ENCODE results near the gene C22orf15.

Gene C22orf15

GRCh38 chr22:23750714-23751440 is 11.9 kb upstream of the C22orf15 start, which contains the start of gene ZNF70:
TSS of gene ZNF70 (minus strand) at chr22:23751112. CDS start at chr22:23745140, 5,972 bp downstream.
- DNase-seq (ENCODE audit: low spot score), result peak; percentile 85

- DNase-seq (ENCODE audit: low spot score), result no peak
Measured at GRCh38 chr22:23751441-23751996, 11.3 kb upstream of the C22orf15 start.

- no peak for DNase-seq (ENCODE audit: low spot score)
Measured at GRCh38 chr22:23752090-23752691, 10.6 kb upstream of the C22orf15 start.

- DNase-seq (ENCODE audit: low spot score), result no peak
Measured at GRCh38 chr22:23752750-23753149, 10.0 kb upstream of the C22orf15 start.

- no peak for DNase-seq (ENCODE audit: low spot score)
Measured at GRCh38 chr22:23753385-23753784, 9.4 kb upstream of the C22orf15 start.

GRCh38 chr22:23754220-23754919 is 8.4 kb upstream of the C22orf15 start, which contains the start of gene VPREB3:
TSS of gene VPREB3 (minus strand) at chr22:23754425. CDS start at chr22:23754363, 62 bp downstream.
- DNase-seq (ENCODE audit: low spot score), result no peak

GRCh38 chr22:23754980-23755636 is 7.7 kb upstream of the C22orf15 start:
- no peak for DNase-seq (ENCODE audit: low spot score)

DNA sequence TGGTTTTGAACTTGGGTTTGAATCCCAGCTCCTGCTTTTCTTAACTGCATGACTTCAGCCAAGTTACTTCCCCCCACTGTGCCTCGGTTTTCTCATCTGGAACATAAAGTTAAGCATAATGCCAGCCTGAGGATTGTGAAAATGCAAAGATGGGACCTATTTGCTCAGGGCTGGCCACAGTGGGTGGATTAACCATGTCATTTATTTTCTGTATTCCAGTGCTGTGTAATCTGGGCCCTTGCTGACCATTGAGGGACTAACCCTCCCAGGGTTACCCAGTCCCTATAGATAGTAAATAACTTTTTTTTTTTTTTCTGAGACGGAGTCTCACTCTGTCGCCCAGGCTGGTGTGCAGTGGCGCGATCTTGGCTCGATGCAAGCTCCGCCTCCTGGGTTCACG is 7.1 kb upstream of the C22orf15 start:
- DNase-seq (ENCODE audit: low spot score), result no peak

- DNase-seq (ENCODE audit: low spot score), result no peak
Measured at GRCh38 chr22:23756891-23757290, 5.9 kb upstream of the C22orf15 start.

- DNase-seq (ENCODE audit: low spot score), result no peak
Measured at GRCh38 chr22:23759566-23759965, 3.2 kb upstream of the C22orf15 start.

DNA sequence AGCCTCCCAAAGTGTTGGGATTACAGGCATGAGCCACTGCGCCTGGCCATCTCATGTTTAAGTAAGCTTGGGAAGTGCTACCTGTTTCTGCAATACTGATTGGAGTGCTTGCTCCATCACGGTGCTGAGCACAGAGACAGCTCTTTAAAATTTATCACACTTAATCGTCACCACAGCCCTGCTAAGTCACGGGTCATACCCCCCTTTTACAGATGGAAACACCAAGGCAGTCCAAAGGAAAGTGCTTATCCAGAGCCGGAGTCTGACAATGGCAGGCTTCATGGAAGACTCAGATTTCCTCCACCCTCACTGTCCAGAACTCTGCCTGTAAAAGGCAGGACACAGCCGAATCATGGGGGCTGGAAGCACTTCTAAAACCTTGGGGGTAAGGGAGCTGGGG is 2.7 kb upstream of the C22orf15 start:
- no peak for DNase-seq (ENCODE audit: low spot score)

GRCh38 chr22:23763579-23763945 is 772 bp downstream of the C22orf15 start:
- DNase-seq (ENCODE audit: low spot score), result no peak

GRCh38 chr22:23763954-23764353 is 1.2 kb downstream of the C22orf15 start:
- DNase-seq (ENCODE audit: low spot score), result no peak

DNA sequence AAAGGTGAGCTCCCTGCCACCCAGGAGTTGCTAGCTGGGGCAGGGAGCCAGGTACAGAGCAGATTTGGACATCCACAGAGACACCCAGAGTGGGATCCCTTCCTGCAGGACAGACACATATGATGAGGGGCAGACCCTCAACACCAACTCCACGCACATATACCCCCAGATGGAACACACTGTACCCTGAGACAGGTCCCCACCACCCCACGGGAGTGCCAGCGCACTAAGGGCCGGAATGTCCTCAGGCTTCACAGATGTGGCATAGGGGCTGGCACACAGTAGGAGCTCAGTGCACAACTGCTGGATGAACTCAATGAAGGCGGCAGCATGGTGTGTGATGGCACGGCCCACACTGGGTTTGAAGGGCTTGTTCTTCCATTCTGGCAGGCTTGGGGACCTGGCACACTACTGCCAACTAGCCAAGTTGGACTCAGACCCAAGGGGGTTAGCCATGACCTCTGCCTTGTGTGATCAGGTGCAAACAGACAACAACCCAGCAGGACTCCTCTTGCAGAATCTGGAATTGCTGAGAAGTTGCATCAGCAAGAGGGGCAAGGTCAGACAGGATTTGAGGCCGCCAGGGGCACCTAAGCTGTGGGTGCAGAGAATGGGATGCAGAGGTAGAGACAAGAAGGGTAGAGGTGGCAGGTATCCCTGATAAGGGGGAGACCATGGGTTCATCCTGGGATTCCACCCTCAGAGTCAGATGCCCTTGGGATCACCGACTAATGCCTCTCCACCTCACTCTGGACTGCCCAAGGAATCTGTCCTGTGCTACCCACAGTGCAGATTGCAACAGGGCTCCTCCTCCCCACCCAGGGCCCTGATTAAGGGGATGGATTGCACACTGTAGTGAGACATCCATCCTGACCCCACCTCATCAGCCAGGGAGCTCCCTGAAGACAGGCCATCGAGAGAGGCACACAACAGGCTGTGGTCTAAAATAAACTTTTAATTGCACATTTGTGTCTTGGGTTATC is 2.4 kb downstream of the C22orf15 start:
- DNase-seq (ENCODE audit: low spot score), result no peak

DNA sequence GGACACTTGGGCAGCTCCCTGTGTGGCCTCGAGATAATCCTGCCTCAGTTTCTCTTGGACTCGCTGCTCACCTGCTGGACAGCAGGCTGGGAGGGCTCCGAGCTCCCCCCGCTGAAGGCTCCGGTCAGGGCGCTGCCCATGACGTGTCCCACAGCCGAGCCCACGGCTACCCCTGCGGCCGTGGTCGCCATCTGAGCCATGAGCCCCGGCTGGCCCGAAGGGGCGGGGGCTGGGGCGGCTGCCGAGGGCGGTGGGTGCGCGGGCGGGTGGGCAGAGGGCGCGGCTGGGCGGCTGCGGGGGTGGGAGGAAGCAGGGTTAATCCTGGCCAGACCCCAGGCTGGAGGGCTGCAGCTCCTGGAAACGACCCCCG is 4.5 kb downstream of the C22orf15 start:
- DNase-seq (ENCODE audit: low spot score), result no peak

DNA sequence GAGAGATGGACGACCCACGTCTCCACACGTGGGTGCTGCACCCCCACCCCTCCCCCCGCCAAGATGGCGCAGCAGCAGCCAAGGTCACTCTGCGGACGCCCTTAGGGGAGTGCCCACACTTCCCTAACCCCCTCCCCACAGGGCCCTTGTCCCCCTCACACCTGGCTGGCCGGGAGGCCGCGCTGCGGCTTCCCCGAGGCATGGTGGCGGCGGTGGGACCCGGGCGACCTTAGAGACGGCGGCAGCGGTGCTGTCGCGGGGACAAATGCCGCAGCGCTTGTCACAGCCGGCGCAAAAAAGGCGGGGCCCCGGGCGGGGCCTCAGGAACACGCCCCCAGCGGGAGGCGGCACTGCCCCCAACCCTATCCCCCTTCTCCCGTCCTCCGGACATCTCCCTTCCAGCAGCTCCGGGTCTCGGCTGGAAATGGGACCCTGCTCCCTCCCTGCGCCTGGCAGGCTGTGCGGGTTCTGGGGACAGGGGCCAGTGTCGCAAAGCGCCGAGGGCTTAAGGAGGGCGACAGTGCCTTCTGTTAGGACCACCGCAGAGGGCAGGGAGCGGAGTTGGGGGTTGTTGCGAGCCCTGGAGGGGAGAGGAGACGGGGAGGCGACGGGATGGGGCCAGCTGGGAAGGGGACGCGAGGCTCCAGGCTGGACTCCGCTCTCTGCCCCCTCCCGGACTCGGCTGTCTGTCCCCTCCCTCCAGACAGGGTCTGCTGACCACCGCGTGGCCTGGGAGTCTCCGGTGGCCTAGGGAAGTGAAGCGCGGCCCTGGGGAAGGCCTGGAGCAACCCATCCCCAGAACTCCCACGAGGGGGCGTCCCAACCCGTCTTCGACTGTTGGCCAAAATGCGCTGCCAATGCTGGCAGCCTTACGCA is 5.1 kb downstream of the C22orf15 start, which contains the start of gene CHCHD10:
CHCHD10 (minus strand) TSS at position 300 of the 876 bp plus-strand sequence; CDS start at position 202, 98 bp downstream.
- peak; percentile 92 for DNase-seq (ENCODE audit: low spot score)

DNA sequence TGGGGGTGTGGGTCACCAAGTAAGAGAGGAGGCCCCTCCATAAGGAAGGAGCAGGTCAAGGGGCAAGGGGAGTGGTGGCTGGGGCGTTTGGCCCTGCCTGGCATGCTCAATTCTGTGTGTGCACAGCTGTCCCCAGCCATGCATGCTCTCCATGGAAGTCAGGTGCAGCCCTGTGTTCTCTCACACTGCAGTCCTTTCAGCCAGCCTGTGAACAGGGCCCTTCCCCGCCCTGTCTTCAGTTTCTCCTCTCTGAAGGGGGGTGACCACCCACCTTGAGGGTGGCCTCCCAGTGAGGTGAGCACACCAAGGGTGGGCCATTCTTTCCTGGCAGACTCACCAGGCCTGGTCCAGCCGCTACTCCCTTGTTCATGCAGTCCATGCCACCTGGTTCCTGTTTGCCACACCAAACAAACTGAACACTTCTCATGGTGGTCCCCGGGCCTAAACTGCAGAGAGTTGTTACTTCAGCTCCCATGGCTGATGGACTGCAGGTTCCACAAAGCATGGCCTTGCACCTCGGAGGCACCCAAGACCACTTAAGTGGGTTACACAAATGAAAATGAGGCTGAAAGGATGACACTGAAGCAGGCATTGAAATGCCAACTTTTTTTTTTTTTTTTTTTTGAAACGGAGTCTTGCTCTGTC is 6.7 kb downstream of the C22orf15 start:
- DNase-seq (ENCODE audit: low spot score), result no peak

DNA sequence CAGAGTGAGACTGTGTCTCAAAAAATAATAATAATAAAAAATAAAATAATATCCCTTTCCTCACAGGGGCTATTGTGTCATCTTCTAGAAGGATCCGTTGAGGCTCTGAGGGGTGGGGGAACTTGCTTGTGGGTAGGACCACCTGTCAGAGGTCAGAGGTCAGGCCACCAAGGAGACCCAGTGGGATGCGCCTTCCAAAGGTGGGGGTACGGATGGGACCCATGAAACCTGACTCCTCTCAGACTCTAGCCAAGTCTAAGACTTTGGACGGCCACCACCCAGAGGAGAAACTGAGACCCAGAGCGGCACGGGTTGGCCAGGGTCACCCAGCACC is 9.5 kb downstream of the C22orf15 start:
- no peak for DNase-seq (ENCODE audit: low spot score)

GRCh38 chr22:23772649-23773473 is 10.1 kb downstream of the C22orf15 start, which contains the start of gene MMP11:
TSS of gene MMP11 (plus strand) at chr22:23772849. CDS start at chr22:23772871, 22 bp downstream.
- DNase-seq (ENCODE audit: low spot score), result peak; percentile 79

Data from HuH-7.5 (cell line).